GM21528 (cell line): ENCODE results near the gene SMARCA2.

Experiments used
- ATAC-seq: cut with Tn5 transposase; IDR thresholded peaks from one replicate; pipeline ENCODE4 v1.9.1; 2021; ENCODE audit warnings: mild to moderate bottlenecking, moderate library complexity; ENCODE audit not compliant: unreplicated experiment, low FRiP score

Gene SMARCA2

GRCh38 chr9:2015581-2016407 is 647 bp downstream of the SMARCA2 start:
- ATAC-seq: no peak

DNA sequence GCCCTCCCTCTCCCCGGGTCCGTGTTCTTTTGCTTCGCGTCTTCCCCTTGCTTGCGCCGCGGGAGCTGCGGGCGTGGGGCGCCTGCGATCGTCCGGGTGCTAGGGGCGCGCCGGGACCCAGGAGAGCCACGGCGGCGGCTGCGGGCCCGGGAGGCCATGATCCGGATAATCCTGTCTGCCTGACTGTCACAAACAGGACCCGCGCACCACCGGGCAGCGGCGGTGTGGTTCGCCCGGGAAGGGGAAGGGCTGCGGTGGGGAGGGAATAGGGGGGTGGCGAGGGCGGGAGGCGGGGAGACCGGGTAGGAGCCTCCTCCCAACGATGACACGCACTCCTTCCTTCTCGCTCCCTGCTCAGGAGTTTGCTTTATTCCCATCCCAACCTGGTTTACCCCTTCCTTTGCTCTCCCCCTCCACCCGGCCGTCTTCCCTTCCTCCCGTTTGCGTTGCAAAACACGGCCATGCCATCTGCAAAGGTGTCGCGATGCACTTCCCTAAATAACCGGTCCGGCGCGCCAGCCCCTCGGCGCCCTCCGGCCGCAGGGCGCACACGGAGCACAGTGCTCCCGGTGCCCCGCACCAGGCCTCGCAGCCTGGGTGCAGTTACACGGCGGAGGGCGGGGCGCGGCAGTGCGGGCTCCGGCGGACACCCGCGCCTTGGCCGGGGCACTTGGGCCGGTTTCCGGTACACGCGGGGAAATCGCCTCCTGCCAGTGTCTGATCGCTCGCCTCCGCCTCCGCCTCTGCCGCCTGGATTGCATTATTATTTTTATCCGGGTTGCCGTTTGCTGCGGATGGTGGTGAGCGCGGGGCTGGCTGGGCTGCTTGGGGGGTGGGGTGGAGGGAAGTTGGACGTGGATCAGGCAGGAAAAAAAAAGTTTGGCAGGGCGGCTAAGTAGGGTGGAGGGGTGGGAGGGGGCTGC is 1.5 kb downstream of the SMARCA2 start:
- no peak for ATAC-seq

DNA sequence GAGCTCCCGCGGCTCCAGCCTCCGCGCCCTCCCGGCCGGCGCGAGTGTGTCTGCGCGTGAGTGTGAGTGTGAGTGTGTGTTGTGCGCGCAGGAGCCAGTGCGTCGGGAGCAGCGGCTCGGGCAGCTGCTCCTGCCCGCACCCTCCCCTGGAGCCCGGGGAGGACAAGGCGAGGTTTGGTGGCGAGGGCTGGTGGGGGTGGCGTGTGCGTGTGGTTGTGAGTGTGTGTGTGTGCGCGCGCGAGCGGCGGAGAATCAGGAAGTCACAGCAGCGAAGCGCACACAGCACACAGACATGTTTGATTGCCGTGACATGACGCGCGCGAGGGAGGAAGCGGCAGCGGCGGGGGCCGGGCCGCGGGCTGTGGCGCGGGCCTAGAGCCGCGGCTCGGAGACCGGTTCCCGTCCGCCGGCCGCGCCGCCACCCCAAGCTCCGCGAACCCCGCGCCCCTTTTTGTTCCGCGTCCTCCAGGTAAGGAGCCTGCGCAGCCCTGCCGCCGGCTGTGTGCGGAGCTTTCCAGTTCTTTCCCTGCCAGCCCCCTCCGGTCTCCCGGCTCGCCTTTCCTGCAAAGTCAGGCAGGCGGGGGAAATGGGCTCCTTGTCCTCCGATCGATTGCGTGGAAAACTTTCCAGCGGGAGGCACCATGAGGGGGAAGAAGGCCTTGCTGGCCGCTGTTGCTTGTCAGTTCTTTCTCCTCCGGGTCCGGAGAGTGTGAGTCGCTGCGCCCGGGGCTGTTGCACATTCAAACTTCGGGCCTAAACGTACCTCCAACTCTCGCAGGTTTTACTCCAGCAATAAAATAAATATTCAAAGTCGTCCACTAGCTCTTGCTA is 2.4 kb downstream of the SMARCA2 start:
- ATAC-seq: peak; percentile 27

DNA sequence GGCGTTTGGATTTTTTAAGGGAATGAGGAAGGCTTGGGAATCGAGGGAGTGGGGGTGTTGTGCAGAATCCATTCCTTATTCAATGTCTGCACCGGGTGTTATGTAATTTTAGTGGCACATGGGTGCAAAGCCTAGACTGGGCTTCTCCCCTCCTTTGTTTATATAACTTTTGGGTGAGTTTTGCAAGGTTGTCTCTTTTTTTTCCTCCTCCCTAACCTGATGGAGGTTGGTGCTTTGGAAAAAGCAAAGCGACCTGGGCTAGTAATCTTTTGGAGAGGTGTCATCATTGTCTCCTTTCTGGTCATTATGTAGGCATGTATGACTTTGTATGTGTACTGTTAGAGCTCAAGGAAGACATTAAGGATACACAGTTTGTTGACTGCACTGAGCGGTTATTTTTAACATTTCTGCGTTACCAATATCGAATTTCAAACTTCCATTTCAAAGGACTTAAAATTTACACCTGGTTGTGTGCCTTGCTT is 3.1 kb downstream of the SMARCA2 start:
- ATAC-seq: no peak

GRCh38 chr9:2018764-2019558 is 3.8 kb downstream of the SMARCA2 start:
- ATAC-seq: no peak

- no peak for ATAC-seq
Measured at GRCh38 chr9:2019723-2020122, 4.6 kb downstream of the SMARCA2 start.

GRCh38 chr9:2021731-2022130 is 6.6 kb downstream of the SMARCA2 start:
- ATAC-seq: no peak

DNA sequence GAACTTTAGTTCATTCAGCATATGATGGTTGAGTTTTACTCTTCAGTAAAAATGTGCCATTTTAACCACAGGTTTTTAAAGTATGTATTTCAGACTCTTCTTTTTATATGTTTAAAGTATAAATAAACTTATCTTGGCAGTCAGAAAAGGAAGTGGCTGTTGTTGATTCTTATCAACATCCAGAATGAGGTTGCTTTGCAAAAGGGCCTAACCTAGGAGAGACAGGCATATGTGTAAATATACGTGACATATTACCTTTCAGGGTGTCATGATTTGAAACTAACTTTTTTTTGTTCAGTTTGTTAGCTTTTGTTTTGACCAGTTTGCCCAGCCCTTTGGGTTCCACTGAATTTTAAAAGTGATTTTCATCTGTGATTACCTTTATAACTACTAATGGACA is 7.4 kb downstream of the SMARCA2 start:
- ATAC-seq: no peak

- no peak for ATAC-seq
Measured at GRCh38 chr9:2023042-2023441, 7.9 kb downstream of the SMARCA2 start.

DNA sequence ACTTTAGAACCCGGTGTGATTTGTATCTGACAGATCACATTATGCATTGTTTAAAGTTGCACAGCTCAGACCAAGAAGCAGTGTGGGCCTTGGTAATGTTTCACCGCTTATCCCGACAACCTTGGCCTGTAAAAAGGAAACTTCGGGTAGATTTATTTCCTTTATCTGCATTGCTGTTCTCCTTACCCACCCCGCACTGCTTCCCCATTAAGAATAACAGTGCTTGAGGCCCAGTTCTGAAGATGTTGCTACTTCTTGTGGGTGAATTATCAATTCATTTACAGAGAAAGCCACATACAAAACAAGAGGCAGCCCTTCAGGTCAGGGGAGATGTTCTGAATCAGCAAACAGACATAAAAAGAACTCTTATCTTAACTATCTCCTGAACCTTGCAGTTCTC is 8.4 kb downstream of the SMARCA2 start:
- no peak for ATAC-seq

- no peak for ATAC-seq
Measured at GRCh38 chr9:2024888-2025782, 10.0 kb downstream of the SMARCA2 start.

DNA sequence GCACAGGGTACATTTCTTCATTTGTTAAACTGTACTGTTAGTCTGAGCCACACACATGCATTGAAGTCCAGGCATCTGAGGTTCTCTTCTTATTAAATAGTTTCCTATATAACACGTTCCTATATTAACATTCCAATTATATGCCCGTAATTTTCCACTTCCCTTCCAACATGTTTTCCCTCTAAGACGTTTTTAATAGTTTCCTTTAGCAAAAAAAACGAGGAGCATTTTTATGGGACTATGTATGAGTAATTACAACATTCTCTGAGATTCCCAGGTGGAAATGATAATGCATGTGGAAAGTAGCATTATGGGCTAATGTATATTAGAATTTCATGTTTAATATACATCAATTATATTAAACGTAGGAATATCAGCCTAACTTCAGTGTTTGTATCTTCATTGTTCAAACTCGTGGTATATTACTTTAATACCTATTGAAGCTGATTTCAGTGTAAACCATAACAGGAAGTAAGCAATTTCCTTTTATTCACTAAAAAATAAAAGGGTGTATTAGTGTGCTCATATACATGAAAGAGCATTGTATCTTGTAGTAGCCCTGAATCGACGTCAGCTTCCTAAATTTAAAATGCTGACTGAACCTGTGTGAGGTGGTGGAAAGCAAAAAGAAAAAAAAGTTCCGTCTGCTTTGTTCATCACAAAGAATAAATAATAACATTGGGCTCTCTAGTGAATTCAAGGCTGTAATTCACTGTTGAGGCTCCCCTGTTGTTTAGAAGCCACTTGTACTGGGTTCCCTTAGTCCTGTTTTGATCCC is 11.3 kb downstream of the SMARCA2 start:
- ATAC-seq: no peak

GRCh38 chr9:2027543-2028160 is 12.5 kb downstream of the SMARCA2 start:
- no peak for ATAC-seq

- no peak for ATAC-seq
Measured at GRCh38 chr9:2028888-2029287, 13.7 kb downstream of the SMARCA2 start.

- no peak for ATAC-seq
Measured at GRCh38 chr9:2029666-2030170, 14.6 kb downstream of the SMARCA2 start.

DNA sequence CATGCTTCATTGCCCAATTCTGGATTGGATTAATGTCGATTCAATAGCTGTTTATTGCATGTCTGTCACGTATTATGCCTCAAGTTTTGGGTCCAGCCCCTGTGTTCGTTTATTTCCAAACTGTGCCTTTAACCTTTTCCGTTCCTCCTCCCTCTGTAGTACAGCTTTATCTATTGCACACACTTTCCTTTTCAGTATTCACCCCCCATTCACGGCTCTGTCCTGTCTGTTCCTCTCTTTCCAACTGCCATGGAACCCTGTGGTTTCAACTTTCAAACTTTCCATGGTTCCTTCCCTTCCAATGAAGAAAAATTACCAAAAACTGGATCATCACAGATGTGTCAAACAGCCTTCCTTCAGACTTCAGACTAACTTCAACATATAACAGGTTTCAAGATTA is 17.1 kb downstream of the SMARCA2 start:
- no peak for ATAC-seq

DNA sequence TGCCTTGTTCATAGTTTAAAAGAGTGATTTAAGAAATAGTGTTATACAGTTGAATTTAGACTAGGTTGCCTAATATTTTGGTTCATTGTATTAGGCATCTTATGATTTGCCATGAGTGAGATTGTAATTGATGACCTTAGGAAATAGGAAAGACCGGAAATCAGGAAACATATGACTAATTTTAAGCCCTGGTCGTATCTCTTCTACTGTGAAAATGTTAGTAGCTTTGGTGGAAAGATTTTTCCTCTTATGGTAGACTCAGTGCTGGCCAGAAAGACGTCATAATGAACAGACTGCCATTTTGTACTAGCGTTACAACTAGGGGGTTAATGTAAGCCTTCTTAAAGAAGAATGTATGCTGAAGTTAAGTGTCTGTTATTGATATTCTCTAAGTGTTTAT is 21.7 kb downstream of the SMARCA2 start:
- ATAC-seq: no peak
